C1 segment of cervical spinal cord (tissue), 14 donors: Measurements from ENCODE around the gene HYAL3.
"Not testable (repeated sequence)": the region's sequence is repeated elsewhere in the genome, so short reads cannot be mapped to it uniquely, and the experiment has no call there.

ENCODE experiments used
- DNase-seq, 14 donors: peaks; one replicate each; lab custom pipeline; 2025; lab: John Stamatoyannopoulos, UW

The HYAL3 gene

DNA sequence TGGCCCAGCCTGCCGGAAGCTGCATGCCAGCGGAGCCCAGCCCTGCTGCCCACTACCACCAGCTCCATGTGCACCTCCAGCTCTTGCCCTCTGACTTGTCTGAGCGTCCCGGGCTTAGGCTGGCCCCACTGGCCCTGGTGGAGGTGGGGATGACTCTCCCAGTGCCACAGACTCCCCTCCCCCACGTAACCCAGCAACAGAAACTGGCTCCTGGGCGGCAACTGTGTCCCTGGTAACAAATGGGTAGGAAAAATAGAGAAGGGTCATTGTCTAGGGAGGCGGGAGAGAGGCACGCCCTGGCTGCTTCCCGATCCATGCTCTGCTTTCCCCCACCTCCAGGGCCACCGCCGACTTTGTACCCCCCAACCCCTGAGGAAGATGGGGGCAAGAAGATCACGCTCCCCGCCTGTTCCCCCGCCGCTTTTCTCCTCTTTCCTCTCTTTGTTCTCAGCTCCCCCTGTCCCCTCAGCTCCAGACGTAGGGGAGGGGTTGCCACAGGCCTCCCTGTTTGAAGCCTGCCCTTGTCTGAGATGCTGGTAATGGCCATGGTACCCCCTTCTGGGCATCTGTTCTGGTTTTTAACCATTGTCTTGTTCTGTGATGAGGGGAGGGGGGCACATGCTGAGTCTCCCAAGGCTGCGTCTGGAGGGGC lies 41.0 kb downstream of the HYAL3 start:
- peak in 3 of 14 donors; percentile 25 to 62 (median 30) for DNase-seq

GRCh38 chr3:50256978-50257890 lies 42.0 kb downstream of the HYAL3 start:
- DNase-seq: peak in 4 of 14 donors; percentile 20 to 40 (median 29)

DNA sequence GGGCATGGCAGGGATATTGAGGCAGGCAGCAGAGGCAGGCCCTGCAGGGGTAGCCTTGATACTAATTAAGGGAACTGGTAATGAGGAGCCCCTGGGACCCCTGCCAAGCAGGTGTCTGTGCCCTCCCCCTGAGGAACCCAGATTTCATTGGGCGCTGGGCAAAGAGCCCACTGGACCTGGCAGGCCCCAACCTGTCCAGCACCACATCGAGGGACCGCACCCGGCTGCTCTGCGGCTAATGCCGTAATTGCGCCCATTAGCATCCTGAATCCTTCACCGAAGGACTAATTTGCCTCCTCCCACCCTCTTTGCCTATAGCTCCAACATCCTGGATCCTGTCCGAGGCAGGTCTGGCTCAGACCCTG lies 44.0 kb downstream of the HYAL3 start:
- no peak for DNase-seq

GRCh38 chr3:50254577-50255250 lies 44.5 kb downstream of the HYAL3 start:
- DNase-seq: peak in 3 of 14 donors; percentile 15 to 29 (median 26)

- no peak for DNase-seq
These were observed 48.0 kb downstream of the HYAL3 start for GRCh38 chr3:50251220-50251619.

- no peak for DNase-seq
These were observed 48.7 kb downstream of the HYAL3 start for GRCh38 chr3:50250514-50250913.

DNA sequence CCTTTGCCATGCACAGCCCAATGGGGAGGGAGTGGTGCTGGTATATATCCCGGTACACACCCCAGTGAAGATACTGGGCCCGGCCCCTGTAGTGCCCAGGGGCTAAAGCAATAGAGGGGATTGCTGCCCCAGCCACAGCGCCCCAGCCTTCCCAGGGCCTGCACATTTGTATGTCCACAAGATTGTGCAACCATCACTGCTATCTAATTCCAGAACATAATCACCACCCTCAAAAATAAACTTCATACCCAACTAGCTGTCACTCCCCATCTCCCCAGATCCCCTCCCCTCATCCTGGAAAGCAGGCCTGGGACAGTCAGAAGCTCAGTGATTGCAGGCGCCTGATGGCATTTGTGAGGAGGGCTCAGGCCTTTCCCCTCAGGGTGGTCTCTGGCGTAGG lies 49.7 kb downstream of the HYAL3 start:
- DNase-seq: no peak

DNA sequence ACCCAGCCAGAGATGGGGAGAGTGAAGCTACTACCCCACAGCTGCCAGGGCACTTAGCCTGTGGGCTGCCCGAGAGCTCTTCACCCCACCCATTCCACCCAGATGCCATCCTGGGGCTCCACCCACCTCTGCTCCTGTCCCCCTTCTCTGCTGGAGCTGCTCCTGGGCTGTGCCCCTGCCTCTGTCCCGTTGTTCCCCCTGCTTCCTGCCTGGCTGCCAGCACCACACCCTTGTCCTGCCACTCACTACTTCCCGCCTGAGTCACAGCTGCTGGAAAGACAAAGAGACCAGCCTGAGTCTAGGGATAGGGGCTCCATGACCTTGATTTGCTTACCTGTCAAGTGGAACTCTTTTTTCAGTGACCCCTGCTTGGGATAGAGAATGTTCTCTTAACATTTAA lies 50.8 kb downstream of the HYAL3 start:
- DNase-seq: no peak

DNA sequence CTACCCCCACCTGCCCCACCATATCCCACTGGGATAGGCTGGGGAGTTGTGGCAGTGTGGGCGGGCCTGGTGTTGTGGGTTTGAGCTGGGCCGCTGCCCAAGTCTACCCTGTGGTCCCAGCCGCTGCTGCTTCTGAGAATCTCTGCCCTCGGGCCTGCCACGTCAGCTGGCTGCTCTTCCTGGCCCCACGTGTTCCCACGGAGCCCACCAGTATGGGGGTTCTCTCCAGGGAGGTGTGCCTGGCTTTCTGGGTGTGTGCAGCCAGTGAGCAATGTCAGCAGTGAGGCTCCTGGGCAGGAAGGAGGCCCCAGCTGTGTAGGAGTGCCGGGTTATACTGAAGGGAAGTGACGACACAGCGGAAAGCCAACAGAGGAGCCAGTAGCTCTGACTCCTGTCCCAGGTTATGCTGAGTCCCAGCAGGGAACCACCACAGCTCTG lies 52.7 kb downstream of the HYAL3 start:
- DNase-seq: no peak

DNA sequence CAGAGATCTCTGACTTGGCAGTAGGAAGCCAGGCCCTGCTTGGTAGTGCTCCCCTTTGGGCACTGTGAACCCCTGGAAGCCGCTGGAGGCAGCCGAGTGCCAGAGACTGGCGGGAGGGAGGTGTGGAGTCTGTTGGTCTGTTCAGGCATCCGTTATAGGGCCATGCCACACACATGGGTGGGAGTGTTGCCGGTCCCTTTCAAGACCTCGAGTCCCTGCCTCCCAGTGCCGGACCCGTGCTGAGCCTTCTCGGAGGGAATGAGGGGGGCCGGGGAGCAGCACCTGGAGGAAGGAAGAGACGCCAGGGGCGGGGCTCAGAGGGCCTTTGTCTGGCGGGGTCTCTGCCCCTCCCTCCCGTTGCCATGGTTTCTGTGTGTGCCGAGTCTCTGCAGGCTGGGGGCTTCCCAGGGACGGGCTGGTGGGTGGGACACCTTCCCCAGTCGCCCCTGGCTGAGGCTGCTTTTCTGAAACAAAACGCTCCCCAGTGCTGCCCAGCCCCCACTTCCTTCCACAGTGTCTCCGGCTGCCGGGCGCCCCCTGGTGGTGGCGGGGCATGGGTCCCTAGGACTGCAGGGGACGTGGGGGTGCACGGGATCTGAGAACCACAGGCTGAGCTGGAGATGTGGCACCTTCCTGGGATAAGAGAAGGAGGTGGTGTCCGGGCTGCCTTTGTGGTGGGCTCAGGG lies 53.2 kb downstream of the HYAL3 start:
- DNase-seq: peak in 13 of 14 donors; percentile 45 to 89 (median 69)

DNA sequence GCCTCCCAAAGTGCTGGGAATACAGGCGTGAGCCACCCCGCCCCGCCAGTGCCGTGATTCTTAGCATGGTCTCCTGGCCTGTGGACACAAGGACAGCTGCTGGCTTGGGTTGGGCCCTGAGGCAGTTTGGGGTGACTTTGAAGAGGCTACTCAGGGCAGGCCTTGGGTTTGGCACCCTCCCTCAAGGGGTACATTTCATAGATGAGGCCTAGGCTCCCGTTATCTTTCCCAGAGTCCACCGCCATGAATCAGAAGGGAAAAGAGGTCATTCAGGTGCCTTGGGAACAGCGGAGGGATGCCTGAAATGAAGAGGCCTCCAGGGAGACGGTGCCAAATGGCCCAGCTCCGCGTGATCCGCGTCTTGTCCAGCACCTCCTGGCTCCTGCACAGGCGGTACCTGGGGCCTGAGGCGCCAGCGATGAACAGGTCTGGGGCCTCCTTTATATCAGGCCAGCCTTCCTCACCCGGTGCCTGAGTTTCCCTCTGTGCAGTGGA lies 53.9 kb downstream of the HYAL3 start:
- DNase-seq: peak in 1 of 14 donors; percentile 29

- DNase-seq: not testable (repeated sequence)
These were observed 54.4 kb downstream of the HYAL3 start for GRCh38 chr3:50244813-50245212.

- no peak for DNase-seq
These were observed 55.7 kb downstream of the HYAL3 start for GRCh38 chr3:50243543-50243895.

GRCh38 chr3:50242851-50243542 lies 56.2 kb downstream of the HYAL3 start:
- peak in 8 of 14 donors; percentile 30 to 74 (median 63) for DNase-seq
